Cerebellar cortex (tissue), 1 donor: ENCODE results near the gene TCF7L1.
A peak's percentile ranks its signal among the peaks of the same experiment; 100 is the strongest.
"Not testable (repeated sequence)": the region's sequence is repeated elsewhere in the genome, so short reads cannot be mapped to it uniquely, and the experiment has no call there.

Source experiments
- DNase-seq: peaks from one replicate; pipeline ENCODE4 v3.0.0-alpha.2; 2015; ENCODE audit warnings: low spot score

TCF7L1 gene

DNA sequence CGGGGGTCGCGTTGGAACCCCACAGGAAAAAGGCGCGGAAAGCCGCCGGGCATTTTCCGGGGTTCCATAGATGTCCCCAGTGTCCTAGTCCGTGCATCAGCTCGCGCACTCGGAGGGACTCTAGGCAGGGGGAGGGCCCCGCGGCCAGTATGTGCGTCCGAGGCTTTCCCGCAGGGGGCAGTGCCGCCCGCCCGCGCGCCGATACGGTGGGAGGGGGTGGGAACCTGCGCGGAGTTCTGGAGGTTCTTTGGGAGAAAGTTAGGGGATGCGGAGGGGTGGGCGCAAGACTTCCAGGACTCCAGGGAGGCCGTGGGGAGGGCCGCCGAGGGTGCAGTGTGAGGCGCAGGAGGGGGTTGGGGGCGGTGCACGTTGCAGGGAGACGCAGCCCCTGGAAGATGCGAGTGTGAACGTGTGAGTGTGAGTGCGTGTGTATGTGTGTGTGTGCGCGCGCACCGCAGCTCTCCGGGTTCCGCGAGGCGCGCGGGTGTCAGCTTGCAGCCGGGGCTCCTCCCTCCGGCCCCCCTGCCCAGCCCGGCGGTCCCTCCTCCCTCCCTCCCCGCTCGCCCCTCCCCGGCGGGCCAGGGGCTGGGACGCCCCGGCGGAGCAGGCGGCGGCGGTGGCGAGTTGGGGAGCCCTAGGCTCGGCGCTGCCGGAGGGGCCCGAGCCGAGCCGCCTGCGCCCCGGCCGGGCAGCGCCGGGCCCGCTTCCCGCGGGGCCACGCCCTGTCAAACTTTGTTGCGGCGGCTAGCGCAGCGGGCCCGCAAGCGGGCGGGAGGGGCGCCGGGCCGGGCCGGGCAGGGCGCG lies at the start of gene TCF7L1:
Gene TCF7L1, plus strand, starts transcription at position 559 of the 804 bp plus-strand sequence. CDS start 293 bp downstream, outside the sequence.
- peak; percentile 61 for DNase-seq

- DNase-seq, result no peak
These were observed 47.6 kb upstream of the TCF7L1 start for GRCh38 chr2:85085563-85085962.

- DNase-seq, result no peak
These were observed 45.7 kb upstream of the TCF7L1 start for GRCh38 chr2:85087541-85087940.

- no peak for DNase-seq
These were observed 44.3 kb upstream of the TCF7L1 start for GRCh38 chr2:85088921-85089320.

DNA sequence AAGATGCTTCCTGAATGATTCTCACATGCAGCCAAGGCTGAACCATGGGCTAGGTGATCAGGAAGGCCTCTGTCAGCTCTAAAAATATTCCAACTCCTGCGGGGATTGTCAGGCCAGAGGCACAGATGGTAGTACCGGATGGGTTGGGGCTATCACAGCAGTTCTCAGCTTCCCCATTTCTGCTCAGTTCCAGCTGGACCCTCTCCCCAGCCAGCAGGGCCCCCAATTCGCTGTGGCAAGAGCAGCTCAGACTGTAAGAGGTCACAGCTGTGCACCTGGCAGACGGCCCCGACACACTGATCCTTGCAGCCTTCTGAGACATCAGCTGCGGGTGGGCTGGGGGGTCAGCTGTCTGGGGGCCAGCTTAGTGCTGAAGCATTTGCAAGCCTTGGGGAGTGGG lies 43.6 kb upstream of the TCF7L1 start:
- DNase-seq, result peak; percentile 59

GRCh38 chr2:85091838-85092237 lies 41.4 kb upstream of the TCF7L1 start:
- DNase-seq, result no peak

DNA sequence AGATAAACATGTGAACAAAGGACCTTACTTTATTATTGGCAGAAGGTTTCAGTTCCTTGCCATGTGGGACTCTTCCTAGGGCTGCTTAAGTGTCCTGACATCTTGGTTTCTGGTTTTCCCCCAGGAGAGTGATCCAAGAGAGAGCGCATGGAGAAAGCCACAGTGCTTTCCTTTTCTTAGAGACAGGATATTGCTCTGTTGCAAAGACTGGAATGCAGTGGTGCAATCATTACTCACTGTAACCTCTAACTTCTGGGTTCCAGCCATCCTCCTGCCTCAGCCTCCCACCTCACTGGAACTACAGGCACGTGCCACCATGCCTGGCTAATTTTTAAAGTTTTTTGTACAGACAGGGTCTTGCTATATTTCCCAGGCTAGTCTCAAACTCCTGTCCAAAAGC lies 38.1 kb upstream of the TCF7L1 start:
- DNase-seq, result no peak

DNA sequence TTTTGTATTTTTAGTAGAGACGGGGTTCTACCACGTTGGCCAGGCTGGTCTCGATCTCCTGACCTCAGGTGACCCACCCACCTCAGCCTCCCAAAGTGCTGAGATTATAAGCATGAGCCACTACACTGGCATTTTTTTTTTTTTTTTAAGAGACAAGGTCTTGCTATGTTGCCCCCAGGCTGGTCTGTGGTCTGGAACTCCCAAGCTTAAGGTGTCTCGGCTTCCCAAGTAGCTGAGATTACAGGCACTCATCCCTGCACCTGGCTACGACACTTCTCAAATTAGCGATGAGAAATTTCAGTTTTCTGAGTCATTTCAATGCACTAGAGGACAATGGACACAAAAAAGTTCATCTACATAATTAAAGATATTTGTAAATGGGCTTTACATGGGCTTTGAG lies 36.6 kb upstream of the TCF7L1 start:
- DNase-seq, result no peak

DNA sequence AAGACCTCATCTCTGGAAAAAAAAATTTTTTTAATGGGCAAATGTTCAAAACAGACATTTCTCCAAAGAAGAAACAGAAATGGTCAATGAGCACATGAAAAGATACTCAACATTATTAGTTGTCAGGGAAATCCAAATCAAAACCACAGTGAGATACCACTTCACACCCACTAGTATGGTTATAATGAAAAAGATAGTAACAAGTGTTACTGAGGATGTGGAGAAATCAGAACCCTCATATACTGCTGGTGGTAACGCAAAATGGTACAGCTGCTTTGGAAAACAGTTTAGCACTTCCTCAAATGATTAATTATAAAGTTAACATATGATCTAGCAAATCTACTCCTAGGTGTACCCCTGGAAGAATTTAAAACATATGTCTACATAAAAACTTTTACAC lies 29.0 kb upstream of the TCF7L1 start:
- DNase-seq, result no peak

GRCh38 chr2:85106489-85107180 lies 26.6 kb upstream of the TCF7L1 start:
- no peak for DNase-seq

DNA sequence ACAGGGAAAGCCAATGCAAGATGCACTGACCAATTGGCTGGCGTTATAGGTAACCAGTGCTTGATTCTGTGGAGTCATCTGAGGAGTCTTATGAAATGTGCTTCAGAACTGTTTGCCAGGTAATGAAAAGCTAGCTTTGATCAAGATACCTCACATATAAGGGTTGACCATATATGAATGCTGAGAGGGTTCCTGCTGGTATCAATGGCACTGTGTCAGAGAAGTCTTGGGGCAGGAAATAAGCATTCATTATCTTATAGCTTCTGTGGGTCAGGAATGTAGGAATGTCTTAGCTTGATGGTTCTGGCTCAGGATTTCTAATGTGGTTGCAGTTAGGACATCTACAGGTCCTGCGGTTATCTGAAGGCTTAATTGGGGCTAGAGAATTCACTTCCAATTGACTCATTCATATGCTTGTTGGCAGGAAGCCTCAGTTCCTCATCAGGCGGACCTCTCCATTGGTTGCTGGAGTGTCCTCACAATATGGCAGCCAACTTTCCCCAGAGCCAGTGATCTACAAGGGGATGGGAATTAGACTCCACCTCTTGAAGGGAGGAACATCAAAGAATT lies 22.1 kb upstream of the TCF7L1 start:
- no peak for DNase-seq

- DNase-seq, result no peak
These were observed 21.3 kb upstream of the TCF7L1 start for GRCh38 chr2:85111819-85112281.

GRCh38 chr2:85112906-85113625 lies 20.1 kb upstream of the TCF7L1 start:
- no peak for DNase-seq

DNA sequence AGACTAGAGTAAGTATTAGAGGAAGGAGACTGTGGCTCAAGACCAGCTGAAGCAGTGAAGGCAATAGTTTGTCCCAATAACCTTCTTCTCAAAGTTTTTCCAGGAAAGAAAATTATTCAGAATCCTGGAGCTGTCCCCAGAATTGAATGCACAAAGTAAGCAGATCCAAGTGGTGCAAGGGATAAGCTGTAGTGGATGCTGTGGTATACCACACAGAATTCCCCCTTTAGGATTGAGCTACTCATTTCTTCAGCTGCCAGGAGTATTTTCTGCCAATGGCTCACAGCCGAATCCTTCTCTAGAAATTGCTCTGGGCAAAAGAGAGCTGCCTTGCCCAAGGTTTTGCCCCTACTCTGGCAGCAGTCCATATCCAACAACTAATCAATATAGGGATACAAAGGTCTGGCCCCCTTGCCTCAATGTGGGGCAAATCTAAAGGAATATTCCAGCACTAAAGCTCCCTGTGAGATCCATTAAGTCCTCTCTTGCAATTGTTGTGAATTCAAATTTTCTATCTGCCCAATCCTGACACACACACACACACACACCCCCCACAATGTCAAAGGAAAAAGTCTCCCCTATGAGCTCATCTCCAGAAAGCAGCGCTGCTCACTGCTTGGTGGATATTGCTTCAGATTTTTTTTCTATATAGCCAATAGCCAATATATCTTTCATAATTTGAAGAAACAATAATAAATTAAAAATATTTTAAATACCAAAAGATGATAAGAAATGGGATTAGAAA lies 18.4 kb upstream of the TCF7L1 start:
- no peak for DNase-seq

- DNase-seq, result no peak
These were observed 17.0 kb upstream of the TCF7L1 start for GRCh38 chr2:85116207-85116606.

DNA sequence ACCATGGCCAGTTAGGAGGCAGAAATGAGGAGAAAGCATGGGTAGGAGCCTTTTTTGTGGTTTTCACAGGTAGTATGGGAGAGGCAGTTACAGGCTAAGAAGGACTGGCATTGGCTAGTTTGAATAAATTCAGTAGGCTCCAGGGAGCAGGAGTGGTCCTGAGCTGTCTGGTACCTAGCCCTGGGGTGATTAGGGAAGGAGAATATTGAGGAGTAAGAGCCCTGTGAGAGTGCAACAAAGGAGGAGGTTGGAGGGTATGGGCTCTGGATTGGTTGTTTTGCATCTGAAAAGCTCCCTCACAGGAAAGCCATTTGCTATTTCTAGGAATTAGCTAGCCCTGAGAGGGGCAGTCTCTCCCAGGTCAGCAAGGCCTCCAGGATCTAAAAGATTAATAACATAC lies 13.3 kb upstream of the TCF7L1 start:
- no peak for DNase-seq

- DNase-seq, result no peak
These were observed 12.8 kb upstream of the TCF7L1 start for GRCh38 chr2:85120363-85120762.

- not testable (repeated sequence) for DNase-seq
These were observed 6.7 kb upstream of the TCF7L1 start for GRCh38 chr2:85126462-85126861.

GRCh38 chr2:85129861-85130260 lies 3.3 kb upstream of the TCF7L1 start:
- DNase-seq, result no peak

DNA sequence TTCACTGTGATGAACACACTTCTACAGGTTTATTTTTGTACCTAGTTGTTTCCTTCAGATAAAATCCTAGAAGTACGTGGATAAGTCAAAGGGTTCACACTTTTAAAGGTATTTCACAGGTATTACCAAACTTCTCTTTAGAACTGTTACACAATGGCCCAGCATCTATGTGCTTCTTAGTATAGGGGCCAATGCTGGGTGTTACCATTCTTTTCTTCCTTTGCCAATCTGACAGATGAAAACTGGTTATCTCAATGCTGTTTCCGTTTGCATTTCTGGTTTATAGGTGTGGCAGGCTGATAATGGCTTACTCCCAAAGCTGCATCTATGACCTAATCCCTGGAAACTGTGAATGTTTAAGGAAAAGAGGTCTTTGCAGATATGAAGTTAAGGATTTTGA lies 2.8 kb upstream of the TCF7L1 start:
- no peak for DNase-seq

DNA sequence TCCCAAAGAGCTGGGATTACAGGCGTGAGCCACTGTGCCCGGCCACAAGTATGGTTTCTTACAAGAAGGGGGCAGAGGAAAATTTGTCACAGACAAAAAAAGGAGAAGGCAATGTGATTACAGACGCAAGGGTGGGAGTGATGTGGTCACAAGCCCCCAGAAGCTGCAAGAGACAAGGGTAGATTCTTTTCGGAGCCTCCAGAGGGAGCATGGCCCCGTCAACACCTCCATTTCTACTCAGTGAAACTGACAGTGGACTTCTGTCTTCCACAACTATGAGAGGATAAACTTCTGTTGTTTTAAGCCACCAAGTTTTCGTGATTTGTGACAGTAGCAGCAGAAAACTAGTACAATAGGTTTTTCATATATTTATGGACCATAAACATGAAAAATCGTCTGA lies 2.1 kb upstream of the TCF7L1 start:
- peak; percentile 33 for DNase-seq

DNA sequence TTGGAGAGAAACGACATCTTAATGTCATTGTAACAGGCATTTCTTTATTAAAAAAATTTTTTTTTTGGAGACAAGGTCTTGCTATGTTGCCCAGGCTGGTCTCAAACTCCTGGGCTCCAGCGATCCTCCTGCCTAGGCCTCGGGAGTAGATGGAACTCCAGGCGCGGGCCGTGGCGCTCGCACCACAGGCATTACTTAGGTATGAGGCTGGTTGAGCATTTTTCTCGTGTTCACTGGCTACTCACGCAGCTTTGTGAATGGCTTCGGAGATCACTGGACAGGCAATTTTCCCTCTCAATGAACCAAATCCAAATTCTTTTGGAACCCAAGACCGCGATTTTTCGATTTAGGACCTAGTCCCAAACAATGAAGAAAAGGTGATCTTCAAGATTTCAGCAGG lies 795 bp upstream of the TCF7L1 start:
- no peak for DNase-seq
